ENCODE data around the gene PRKCZ.
"Not testable (repeated sequence)": the region's sequence is repeated elsewhere in the genome, so short reads cannot be mapped to it uniquely, and the experiment has no call there.

- TF ChIP-seq, protein P1, sequence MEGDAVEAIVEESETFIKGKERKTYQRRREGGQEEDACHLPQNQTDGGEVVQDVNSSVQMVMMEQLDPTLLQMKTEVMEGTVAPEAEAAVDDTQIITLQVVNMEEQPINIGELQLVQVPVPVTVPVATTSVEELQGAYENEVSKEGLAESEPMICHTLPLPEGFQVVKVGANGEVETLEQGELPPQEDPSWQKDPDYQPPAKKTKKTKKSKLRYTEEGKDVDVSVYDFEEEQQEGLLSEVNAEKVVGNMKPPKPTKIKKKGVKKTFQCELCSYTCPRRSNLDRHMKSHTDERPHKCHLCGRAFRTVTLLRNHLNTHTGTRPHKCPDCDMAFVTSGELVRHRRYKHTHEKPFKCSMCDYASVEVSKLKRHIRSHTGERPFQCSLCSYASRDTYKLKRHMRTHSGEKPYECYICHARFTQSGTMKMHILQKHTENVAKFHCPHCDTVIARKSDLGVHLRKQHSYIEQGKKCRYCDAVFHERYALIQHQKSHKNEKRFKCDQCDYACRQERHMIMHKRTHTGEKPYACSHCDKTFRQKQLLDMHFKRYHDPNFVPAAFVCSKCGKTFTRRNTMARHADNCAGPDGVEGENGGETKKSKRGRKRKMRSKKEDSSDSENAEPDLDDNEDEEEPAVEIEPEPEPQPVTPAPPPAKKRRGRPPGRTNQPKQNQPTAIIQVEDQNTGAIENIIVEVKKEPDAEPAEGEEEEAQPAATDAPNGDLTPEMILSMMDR (IDR thresholded peaks at IDR 0.05): not testable (repeated sequence)
- TF ChIP-seq POLR2A (IDR thresholded peaks at IDR 0.05): not testable (repeated sequence)
These were observed 64.4 kb downstream of the PRKCZ start for GRCh38 chr1:2114635-2115007.
